ENCODE results near the gene CACNB4. TPM values are rescaled to one million over a fixed set of nuclear protein-coding genes. Genes with fewer than 3 reads are reported as not detected.
A peak's percentile ranks its signal among the peaks of the same experiment; 100 is the strongest.

Gene CACNB4
- total RNA-seq, 2 experiments from 2014 or later, result 0.06 to 0.76 TPM

DNA sequence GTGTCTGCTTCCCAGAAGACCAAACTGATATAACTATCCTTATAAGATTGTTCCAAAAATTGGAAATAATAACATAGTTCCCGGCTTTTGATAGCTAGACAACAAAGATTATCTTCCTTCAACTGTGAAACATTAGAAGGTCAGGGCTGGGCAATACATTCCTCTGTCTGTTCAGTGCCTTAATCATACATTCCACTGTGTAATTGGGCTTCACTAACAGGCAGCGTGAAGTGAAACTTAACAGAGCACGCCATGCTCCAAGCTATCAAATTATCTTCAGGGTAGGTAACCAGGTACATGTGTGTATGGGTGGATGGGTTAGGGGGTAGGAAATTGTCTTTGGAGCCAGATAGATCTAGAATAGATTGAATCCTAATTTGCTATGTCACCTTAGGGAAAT is 247.1 kb downstream of the CACNB4 start:
- Histone ChIP-seq H4K20me1 (ENCODE audit: insufficient read depth, low read length) (no peaks in the 10 kb centered on the region), H2AFZ (ENCODE audit: low read length) (no peak overlapping the region), H3K4me3 (ENCODE audit: low read depth, low read length, poor library complexity, severe bottlenecking) (no peak overlapping the region), H3K27ac (ENCODE audit: low read depth, low read length, poor library complexity, severe bottlenecking) (no peak overlapping the region), H3K4me2 (ENCODE audit: low read length) (no peak overlapping the region), H3K36me3 (ENCODE audit: insufficient read depth, low read length) (no peaks in the 10 kb centered on the region), H3K79me2 (ENCODE audit: insufficient read depth, low read depth, low read length) (no peaks in the 10 kb centered on the region), H3K9me2 (ENCODE audit: insufficient read depth, low read length) (no peaks in the 10 kb centered on the region), H3K9me3 (ENCODE audit: low read length) (no peaks in the 10 kb centered on the region), H3K4me1 (ENCODE audit: insufficient read depth, low read length, poor library complexity, severe bottlenecking) (peaks cover 16% of the 10 kb centered on the region)
- DNase-seq (ENCODE audit: low spot score), result no peak
- ChIA-PET CTCF (ENCODE audit: unreplicated experiment) (no interaction called here), POLR2A (interaction anchor here (1.0 to 2.6 kb wide), 3 partner anchors 11 to 24 kb away, joined by 4 to 7 read pairs (median 5); partner anchors contain the start of gene ARL5A)
- BruUV-seq (replicated peaks), result no TSS peak
- intact Hi-C loops (cut with micrococcal nuclease; ENCODE audit: unreplicated experiment), result no loop called here
- TF ChIP-seq EZH2phosphoT487 (IDR thresholded peaks at IDR 0.05; ENCODE audit: borderline replicate concordance, low read depth, low read length), result no peak
- TF ChIP-seq, protein P1, sequence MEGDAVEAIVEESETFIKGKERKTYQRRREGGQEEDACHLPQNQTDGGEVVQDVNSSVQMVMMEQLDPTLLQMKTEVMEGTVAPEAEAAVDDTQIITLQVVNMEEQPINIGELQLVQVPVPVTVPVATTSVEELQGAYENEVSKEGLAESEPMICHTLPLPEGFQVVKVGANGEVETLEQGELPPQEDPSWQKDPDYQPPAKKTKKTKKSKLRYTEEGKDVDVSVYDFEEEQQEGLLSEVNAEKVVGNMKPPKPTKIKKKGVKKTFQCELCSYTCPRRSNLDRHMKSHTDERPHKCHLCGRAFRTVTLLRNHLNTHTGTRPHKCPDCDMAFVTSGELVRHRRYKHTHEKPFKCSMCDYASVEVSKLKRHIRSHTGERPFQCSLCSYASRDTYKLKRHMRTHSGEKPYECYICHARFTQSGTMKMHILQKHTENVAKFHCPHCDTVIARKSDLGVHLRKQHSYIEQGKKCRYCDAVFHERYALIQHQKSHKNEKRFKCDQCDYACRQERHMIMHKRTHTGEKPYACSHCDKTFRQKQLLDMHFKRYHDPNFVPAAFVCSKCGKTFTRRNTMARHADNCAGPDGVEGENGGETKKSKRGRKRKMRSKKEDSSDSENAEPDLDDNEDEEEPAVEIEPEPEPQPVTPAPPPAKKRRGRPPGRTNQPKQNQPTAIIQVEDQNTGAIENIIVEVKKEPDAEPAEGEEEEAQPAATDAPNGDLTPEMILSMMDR (conservative IDR thresholded peaks at IDR 0.05; ENCODE audit: low read length), result no peak

DNA sequence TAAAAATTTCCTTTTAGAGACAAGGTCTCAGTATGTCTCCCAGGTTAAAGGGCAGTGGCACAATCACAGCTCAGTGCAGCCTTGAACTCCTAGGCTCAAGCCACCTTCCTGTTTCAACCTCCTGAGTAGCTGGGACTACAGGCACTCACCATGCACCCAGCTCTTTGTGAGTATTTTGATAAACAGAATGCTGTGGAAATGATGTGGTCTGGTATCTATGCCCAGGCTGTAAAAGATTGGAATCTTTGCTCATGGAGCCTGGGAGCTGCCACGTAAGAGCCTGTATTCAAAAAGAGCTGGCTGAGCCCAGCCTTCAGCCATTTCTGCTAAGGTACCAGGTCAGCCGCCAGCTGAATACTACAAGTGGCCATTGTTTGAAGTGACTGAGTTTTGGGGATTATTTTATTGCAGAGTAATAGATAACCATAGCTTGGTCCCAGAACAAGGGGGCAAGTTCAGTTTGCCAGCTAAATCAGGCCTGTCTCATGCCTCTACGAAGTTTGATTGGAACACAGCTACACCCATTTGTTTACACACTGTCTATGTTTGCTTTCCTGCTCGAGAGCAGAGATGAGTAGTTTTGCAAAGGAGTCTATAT is 249.3 kb downstream of the CACNB4 start:
- H3K4me1 ChIP-seq (ENCODE audit: insufficient read depth, low read length, poor library complexity, severe bottlenecking), result peaks cover 15% of the 10 kb centered on the region
- no peak overlapping the region for H3K4me3 ChIP-seq (ENCODE audit: low read depth, low read length, poor library complexity, severe bottlenecking)
- BruUV-seq (replicated peaks), result no TSS peak
- no peak for DNase-seq (ENCODE audit: low spot score)
- POLR2A ChIA-PET, result interaction anchor here (1.1 to 2.1 kb wide), 6 partner anchors 9 to 292 kb away, joined by 3 to 6 read pairs (median 4); partner anchors contain the start of gene ARL5A
- no peak overlapping the region for H3K4me2 ChIP-seq (ENCODE audit: low read length)
- H4K20me1 ChIP-seq (ENCODE audit: insufficient read depth, low read length), result no peaks in the 10 kb centered on the region
- no peaks in the 10 kb centered on the region for H3K9me3 ChIP-seq (ENCODE audit: low read length)
- intact Hi-C loops (cut with micrococcal nuclease; ENCODE audit: unreplicated experiment), result no loop called here
- no peak for TF ChIP-seq EZH2phosphoT487 (IDR thresholded peaks at IDR 0.05; ENCODE audit: borderline replicate concordance, low read depth, low read length)
- TF ChIP-seq, protein P1 (conservative IDR thresholded peaks at IDR 0.05; ENCODE audit: low read length), result no peak
- H3K36me3 ChIP-seq (ENCODE audit: insufficient read depth, low read length), result no peaks in the 10 kb centered on the region
- H3K27ac ChIP-seq (ENCODE audit: low read depth, low read length, poor library complexity, severe bottlenecking), result no peak overlapping the region
- H3K9me2 ChIP-seq (ENCODE audit: insufficient read depth, low read length), result no peaks in the 10 kb centered on the region
- CTCF ChIA-PET (ENCODE audit: unreplicated experiment), result no interaction called here
- no peaks in the 10 kb centered on the region for H3K79me2 ChIP-seq (ENCODE audit: insufficient read depth, low read depth, low read length)
- H2AFZ ChIP-seq (ENCODE audit: low read length), result no peak overlapping the region

DNA sequence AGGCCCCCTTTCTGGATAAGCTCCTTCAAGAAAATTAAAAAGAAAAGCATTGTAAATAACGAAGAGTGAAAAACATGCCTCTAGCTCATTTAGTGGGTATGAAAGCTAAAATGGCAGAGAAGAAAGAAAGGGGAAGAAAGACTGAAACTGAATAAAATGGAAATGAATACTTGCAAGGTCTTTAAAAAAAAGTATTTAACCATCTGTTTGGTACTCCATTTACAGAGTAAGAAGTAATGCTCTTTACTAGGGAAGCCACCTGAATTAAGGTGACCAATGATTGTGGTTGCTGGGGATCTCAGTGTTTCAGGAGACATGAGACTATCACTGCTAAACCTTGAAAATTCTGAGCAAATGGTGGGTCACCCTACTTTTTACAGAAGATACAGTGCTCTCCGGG is 253.0 kb downstream of the CACNB4 start:
- Histone ChIP-seq H3K4me3 (ENCODE audit: low read depth, low read length, poor library complexity, severe bottlenecking) (no peak overlapping the region), H3K36me3 (ENCODE audit: insufficient read depth, low read length) (no peaks in the 10 kb centered on the region), H3K4me2 (ENCODE audit: low read length) (no peak overlapping the region), H3K79me2 (ENCODE audit: insufficient read depth, low read depth, low read length) (no peaks in the 10 kb centered on the region), H3K4me1 (ENCODE audit: insufficient read depth, low read length, poor library complexity, severe bottlenecking) (peaks cover 40% of the 10 kb centered on the region), H3K9me3 (ENCODE audit: low read length) (no peaks in the 10 kb centered on the region), H3K27ac (ENCODE audit: low read depth, low read length, poor library complexity, severe bottlenecking) (no peak overlapping the region), H2AFZ (ENCODE audit: low read length) (peak overlapping the region; percentile 36; the same call in 1 of the 2 replicates), H3K9me2 (ENCODE audit: insufficient read depth, low read length) (no peaks in the 10 kb centered on the region), H4K20me1 (ENCODE audit: insufficient read depth, low read length) (no peaks in the 10 kb centered on the region)
- no TSS peak for BruUV-seq (replicated peaks)
- DNase-seq (ENCODE audit: low spot score), result no peak
- intact Hi-C loops (cut with micrococcal nuclease; ENCODE audit: unreplicated experiment), result no loop called here
- TF ChIP-seq, protein P1 (conservative IDR thresholded peaks at IDR 0.05; ENCODE audit: low read length), result no peak
- no peak for TF ChIP-seq EZH2phosphoT487 (IDR thresholded peaks at IDR 0.05; ENCODE audit: borderline replicate concordance, low read depth, low read length)
- ChIA-PET CTCF (ENCODE audit: unreplicated experiment) (interaction anchor here (1.6 kb wide), 1 partner anchor 17 kb away, joined by 10 read pairs; the partner anchor contains the start of gene ARL5A), POLR2A (interaction anchor here (0.7 to 2.8 kb wide), 17 partner anchors 8 to 929 kb away, joined by 3 to 23 read pairs (median 4); partner anchors contain the start of gene ARL5A)

All from OCI-LY7 (cell line).